HepG2 (cell line): Measurements from ENCODE around the gene STYX. TPM values are rescaled to one million over a fixed set of nuclear protein-coding genes. Genes with fewer than 3 reads are reported as not detected.

Experiments used
- BCL6 ChIP-seq: IDR thresholded peaks from 2 replicates; pipeline ENCODE4 v1.6.1; 2016; ENCODE audit warnings: missing genetic modification reagents, missing compliant biosample characterization
- EEA1 ChIP-seq: sonication (generic); formaldehyde crosslinking; IDR thresholded peaks from 2 replicates; pipeline ENCODE4 v1.5.1; 2020; ENCODE audit warnings: mild to moderate bottlenecking, missing genetic modification reagents, borderline replicate concordance
- JUNB ChIP-seq: sonication (generic); formaldehyde crosslinking; IDR thresholded peaks from 2 replicates; pipeline ENCODE4 v1.8.0; 2022; ENCODE audit warnings: missing genetic modification reagents, mild to moderate bottlenecking, borderline replicate concordance
- KLF12 ChIP-seq: sonication (generic); formaldehyde crosslinking; IDR thresholded peaks from 2 replicates; pipeline ENCODE4 v1.4.0; 2020; ENCODE audit warnings: missing genetic modification reagents, borderline replicate concordance
- MAFK ChIP-seq, 2 experiments: IDR thresholded peaks in 1 of 2; conservative IDR thresholded peaks in 1 of 2; 2 replicates each; pipeline ENCODE4 v1.6.1; 2011; ENCODE audit warnings: improper control_type of control experiment in 2 of 2, low read length in 2 of 2
- MAZ ChIP-seq, 2 experiments: sonication (generic) in 1 of 2; formaldehyde crosslinking in 1 of 2; IDR thresholded peaks; 2 replicates each; pipeline versions ENCODE4 v1.5.0 to v1.6.1; 2012 to 2020; ENCODE audit warnings: low read depth in 2 of 2, mild to moderate bottlenecking in 2 of 2, borderline replicate concordance in 1 of 2, improper control_type of control experiment in 1 of 2, low read length in 1 of 2, missing genetic modification reagents in 1 of 2, moderate library complexity in 1 of 2
- MXI1 ChIP-seq: IDR thresholded peaks from 3 replicates; pipeline ENCODE4 v1.6.1; 2012; ENCODE audit warnings: low read depth, low read length, inconsistent platforms, borderline replicate concordance
- MZF1 ChIP-seq: sonication (generic); formaldehyde crosslinking; IDR thresholded peaks from 2 replicates; pipeline ENCODE4 v1.8.1; 2023; ENCODE audit warnings: mild to moderate bottlenecking, missing genetic modification reagents, borderline replicate concordance
- NCOR1 ChIP-seq: fragments of 200-600 bp; sonication (generic); IDR thresholded peaks from 2 replicates; pipeline ENCODE4 v1.7.0; 2017; ENCODE audit warnings: antibody characterized with exemption, low read length, borderline replicate concordance
- PHF20 ChIP-seq: sonication (generic); formaldehyde crosslinking; IDR thresholded peaks from 2 replicates; pipeline ENCODE4 v1.5.0; 2020; ENCODE audit warnings: mild to moderate bottlenecking, missing genetic modification reagents
- RCOR2 ChIP-seq: IDR thresholded peaks from 2 replicates; pipeline ENCODE4 v1.6.1; 2016; ENCODE audit warnings: missing biosample characterization, missing genetic modification reagents
- SNAI1 ChIP-seq: sonication (generic); formaldehyde crosslinking; IDR thresholded peaks from 2 replicates; pipeline ENCODE4 v1.5.0; 2020; ENCODE audit warnings: mild to moderate bottlenecking, missing genetic modification reagents, borderline replicate concordance
- SP1 ChIP-seq, 2 experiments: fragments of 450-650 bp in 1 of 2; sonication (generic) in 1 of 2; formaldehyde crosslinking in 1 of 2; IDR thresholded peaks; 2 replicates each; pipeline versions ENCODE4 v1.4.0 to v1.6.1; 2016 to 2020; ENCODE audit warnings: missing genetic modification reagents in 1 of 2
- SRF ChIP-seq: IDR thresholded peaks from 2 replicates; pipeline ENCODE4 v1.6.1; 2011; ENCODE audit warnings: mild to moderate bottlenecking, low read depth, low read length, moderate library complexity
- SRSF4 ChIP-seq: fragments of 200-400 bp; formaldehyde crosslinking; IDR thresholded peaks from one replicate; pipeline ENCODE4 v1.6.1; 2018; ENCODE audit warnings: mild to moderate bottlenecking, low read depth, low read length, moderate library complexity; ENCODE audit not compliant: poor library complexity, severe bottlenecking
- ZBTB37 ChIP-seq: sonication (generic); formaldehyde crosslinking; IDR thresholded peaks from 2 replicates; pipeline ENCODE4 v1.4.0; 2020; ENCODE audit warnings: mild to moderate bottlenecking, missing genetic modification reagents
- ZBTB8A ChIP-seq: sonication (generic); formaldehyde crosslinking; IDR thresholded peaks from 2 replicates; pipeline ENCODE4 v1.4.0; 2020; ENCODE audit warnings: mild to moderate bottlenecking, low read depth, missing genetic modification reagents, borderline replicate concordance
- ZMYM2 ChIP-seq: sonication (generic); formaldehyde crosslinking; IDR thresholded peaks from 2 replicates; pipeline ENCODE4 v1.8.0; 2022; ENCODE audit warnings: mild to moderate bottlenecking, missing genetic modification reagents
- ZNF205 ChIP-seq: IDR thresholded peaks from 2 replicates; pipeline ENCODE4 v1.6.1; 2018; ENCODE audit warnings: missing biosample characterization, missing genetic modification reagents
- ZNF383 ChIP-seq: sonication (generic); formaldehyde crosslinking; IDR thresholded peaks from 2 replicates; pipeline ENCODE4 v1.4.0; 2020; ENCODE audit warnings: missing genetic modification reagents, mild to moderate bottlenecking, borderline replicate concordance
- ZNF496 ChIP-seq: sonication (generic); formaldehyde crosslinking; IDR thresholded peaks from 2 replicates; pipeline ENCODE4 v1.8.1; 2023; ENCODE audit warnings: mild to moderate bottlenecking, moderate library complexity, missing genetic modification reagents; ENCODE audit not compliant: insufficient replicate concordance
- ZNF672 ChIP-seq: sonication (generic); formaldehyde crosslinking; IDR thresholded peaks from 2 replicates; pipeline ENCODE4 v1.8.1; 2022; ENCODE audit warnings: missing genetic modification reagents
- ZNF703 ChIP-seq: sonication (generic); formaldehyde crosslinking; IDR thresholded peaks from 2 replicates; pipeline ENCODE4 v1.5.1; 2020; ENCODE audit warnings: missing genetic modification reagents, mild to moderate bottlenecking, moderate library complexity, borderline replicate concordance
- ZNF713 ChIP-seq: sonication (generic); formaldehyde crosslinking; IDR thresholded peaks from 2 replicates; pipeline ENCODE4 v1.4.0; 2020; ENCODE audit warnings: mild to moderate bottlenecking, missing genetic modification reagents
- ZNF768 ChIP-seq: sonication (generic); formaldehyde crosslinking; IDR thresholded peaks from 2 replicates; pipeline ENCODE4 v1.4.0; 2020; ENCODE audit warnings: missing genetic modification reagents
- ZNF777 ChIP-seq: sonication (generic); formaldehyde crosslinking; IDR thresholded peaks from 2 replicates; pipeline ENCODE4 v1.4.0; 2020; ENCODE audit warnings: missing genetic modification reagents
- ZSCAN29 ChIP-seq: sonication (generic); formaldehyde crosslinking; conservative IDR thresholded peaks from 2 replicates; pipeline ENCODE4 v1.4.0; 2020; ENCODE audit warnings: mild to moderate bottlenecking, missing genetic modification reagents
- polyA plus RNA-seq, 8 experiments: library from polyadenylated mRNA; depleted of rRNA in 3 of 8; stranded (reverse) in 7 of 8; unstranded in 1 of 8; fragments of >200 nt; fragmentation: Illumina TruSeq in 4 of 8; extraction: Trizol in 4 of 8; gene quantifications; 2 replicates each; pipeline versions ENCODE4 v1.2.1 to v1.2.3, GENCODE V29; 2011 to 2016; ENCODE audit warnings: low read depth in 4 of 8, missing spikeins in 1 of 8, mixed read lengths in 1 of 8; ENCODE audit not compliant: insufficient read depth in 1 of 8
- total RNA-seq, 5 experiments: library from RNA; depleted of rRNA; stranded (reverse); fragments of >200 nt; fragmentation: Illumina TruSeq; extraction: Trizol; gene quantifications; 2 replicates each; pipeline ENCODE4 v1.2.3, GENCODE V29; 2016; ENCODE audit warnings: low read depth in 1 of 5

STYX gene
- total and polyA plus RNA-seq, 2 of the 13 experiments (the other 11 are each of a cell fraction or from before 2014, with no cell fraction given), result 6.6 to 10.9 TPM

GRCh38 chr14:52791223-52792096 lies 61.5 kb downstream of the STYX start, which contains the start of gene GNPNAT1 (continued):
- TF ChIP-seq ZSCAN29 (CRISPR knock-in tag), result peak; percentile 99
- TF ChIP-seq ZNF768 (CRISPR knock-in tag), result peak; percentile 90
- peak; percentile 81; the same call in 1 of the 2 replicates for TF ChIP-seq MAZ (IDR thresholded peaks at IDR 0.05; ENCODE audit: borderline replicate concordance, low read depth, low read length)
- TF ChIP-seq MAZ (CRISPR knock-in tag; IDR thresholded peaks at IDR 0.05; ENCODE audit: low read depth), result peak; percentile 95
- peak; percentile 64 for TF ChIP-seq ZMYM2 (CRISPR knock-in tag)
- no peak for TF ChIP-seq BCL6 (CRISPR knock-in tag)
- peak; percentile 69; the same call in 1 of the 2 replicates for TF ChIP-seq EEA1
- peak; percentile 64; the same call in 1 of the 2 replicates for TF ChIP-seq KLF12 (CRISPR knock-in tag)
- TF ChIP-seq MXI1, result peak; percentile 57; the same call in 2 of the 3 replicates
- no peak for TF ChIP-seq ZNF703 (CRISPR knock-in tag)
- peak; percentile 55 for TF ChIP-seq ZNF205 (CRISPR knock-in tag)
- 0 out of 2 replicates have a peak, but pooled peaks have one; percentile 86 for TF ChIP-seq ZNF383 (CRISPR knock-in tag)
- TF ChIP-seq ZNF672 (CRISPR knock-in tag), result no peak
- no peak for TF ChIP-seq ZBTB8A (CRISPR knock-in tag)
- TF ChIP-seq ZNF777, result peak; percentile 40; the same call in 1 of the 2 replicates
- no peak for TF ChIP-seq NCOR1
- TF ChIP-seq SRSF4, result no peak
- TF ChIP-seq MZF1 (CRISPR knock-in tag), result no peak
- no peak for TF ChIP-seq ZNF496 (CRISPR knock-in tag)
- TF ChIP-seq PHF20 (CRISPR knock-in tag), result peak; percentile 37; the same call in 1 of the 2 replicates
- TF ChIP-seq JUNB (CRISPR knock-in tag), result no peak
- no peak for TF ChIP-seq MAFK (conservative IDR thresholded peaks at IDR 0.05 in 1 of 2, IDR thresholded peaks at IDR 0.05 in 1 of 2; ENCODE audit: low read length in 2 of 2)
- TF ChIP-seq SP1 (IDR thresholded peaks at IDR 0.05), result no peak
- peak; percentile 73 for TF ChIP-seq SP1 (CRISPR knock-in tag; IDR thresholded peaks at IDR 0.05)
- TF ChIP-seq ZBTB37 (CRISPR knock-in tag), result peak; percentile 78
- TF ChIP-seq SNAI1, result no peak; the same call in 1 of the 2 replicates
- TF ChIP-seq SRF, result no peak
- 0 out of 2 replicates have a peak, but pooled peaks have one; percentile 20 for TF ChIP-seq RCOR2 (CRISPR knock-in tag)
- 0 out of 2 replicates have a peak, but pooled peaks have one; percentile 40 for TF ChIP-seq ZNF713
